IMR-90 (cell line): Measurements from ENCODE around the gene SEL1L2. TPM values are rescaled to one million over a fixed set of nuclear protein-coding genes. Genes with fewer than 3 reads are reported as not detected.

Source experiments
- ATAC-seq: fragments of 200-7000 bp; cut with Tn5 transposase; 2 replicates; pipeline ENCODE4 v1.9.1; 2020; ENCODE audit warnings: low read depth, mild to moderate bottlenecking, moderate library complexity
- BruUV-seq: library from RNA; stranded (reverse); fragments of 400-500 nt; replicated peaks from 2 replicates; lab custom pipeline; 2021; lab: Mats Ljungman, UMichigan
- CTCF ChIA-PET: fragments of 300-600 bp; formaldehyde crosslinking; extraction: SDS; loops from one replicate; lab custom pipeline; 2021; ENCODE audit warnings: antibody characterized with exemption; lab: Yijun Ruan, JAX
- POLR2A ChIA-PET: fragments of 300-600 bp; sonication (Branson Sonifier 250); formaldehyde crosslinking; loops from one replicate; lab custom pipeline; 2022; ENCODE audit warnings: antibody characterized with exemption; ENCODE audit not compliant: unreplicated experiment; lab: Charles Lee
- DNase-seq: peaks from one replicate; pipeline ENCODE4 v3.0.0; 2013
- H2AFZ ChIP-seq: replicated peaks from 2 replicates; pipeline ENCODE3; 2013; ENCODE audit warnings: low read length, mild to moderate bottlenecking; ENCODE audit not compliant: poor library complexity
- H2AK5ac ChIP-seq: 2 replicates; pipeline ENCODE4 v1.6.1; 2013; ENCODE audit warnings: low read depth, low read length, inconsistent platforms
- H2AK9ac ChIP-seq: replicated peaks from 2 replicates; pipeline ENCODE3; 2013; ENCODE audit warnings: mild to moderate bottlenecking, low read depth, low read length, moderate library complexity; ENCODE audit not compliant: poor library complexity
- H2BK120ac ChIP-seq: 2 replicates; pipeline ENCODE4 v1.6.1; 2013; ENCODE audit warnings: low read depth, low read length, inconsistent platforms
- H2BK15ac ChIP-seq: 3 replicates; pipeline ENCODE4 v1.6.1; 2013; ENCODE audit warnings: low read depth, low read length, inconsistent platforms
- H2BK20ac ChIP-seq: 2 replicates; pipeline ENCODE4 v1.6.1; 2013; ENCODE audit warnings: low read depth, mild to moderate bottlenecking, inconsistent platforms, low read length, moderate library complexity
- H2BK5ac ChIP-seq: 2 replicates; pipeline ENCODE4 v1.6.1; 2013; ENCODE audit warnings: mild to moderate bottlenecking, low read depth, low read length, inconsistent platforms; ENCODE audit not compliant: poor library complexity, severe bottlenecking
- H3K14ac ChIP-seq: replicated peaks from 2 replicates; pipeline ENCODE4 v1.6.1; 2013; ENCODE audit warnings: low read depth, low read length, inconsistent platforms
- H3K18ac ChIP-seq: 2 replicates; pipeline ENCODE4 v1.6.1; 2013; ENCODE audit warnings: low read depth, low read length, control low read depth
- H3K23ac ChIP-seq: 2 replicates; pipeline ENCODE4 v1.6.1; 2013; ENCODE audit warnings: low read depth, low read length, inconsistent platforms
- H3K27ac ChIP-seq: 2 replicates; pipeline ENCODE4 v1.5.1; 2013; ENCODE audit warnings: mild to moderate bottlenecking, control low read depth, low read length; ENCODE audit not compliant: insufficient read depth
- H3K27me3 ChIP-seq: 2 replicates; pipeline ENCODE4 v1.6.1; 2013; ENCODE audit warnings: low read length; ENCODE audit not compliant: control insufficient read depth, insufficient read depth
- H3K36me3 ChIP-seq: 2 replicates; pipeline ENCODE4 v1.6.1; 2013; ENCODE audit warnings: low read length, mixed read lengths; ENCODE audit not compliant: control insufficient read depth, insufficient read depth
- H3K4ac ChIP-seq: 2 replicates; pipeline ENCODE4 v1.6.1; 2013; ENCODE audit warnings: low read depth, low read length, inconsistent platforms
- H3K4me1 ChIP-seq: 2 replicates; pipeline ENCODE4 v1.6.1; 2013; ENCODE audit warnings: low read length, mixed read lengths; ENCODE audit not compliant: control insufficient read depth, insufficient read depth
- H3K4me2 ChIP-seq: 2 replicates; pipeline ENCODE4 v1.6.1; 2013; ENCODE audit warnings: low read depth, mild to moderate bottlenecking, control low read depth, low read length, moderate library complexity
- H3K4me3 ChIP-seq: 2 replicates; pipeline ENCODE4 v1.5.1; 2013; ENCODE audit warnings: low read depth, mild to moderate bottlenecking, control low read depth, low read length, moderate library complexity; ENCODE audit not compliant: insufficient read depth
- H3K56ac ChIP-seq: 2 replicates; pipeline ENCODE4 v1.6.1; 2013; ENCODE audit warnings: low read length, inconsistent platforms; ENCODE audit not compliant: insufficient read depth; ENCODE audit errors: extremely low read depth
- H3K79me1 ChIP-seq, 2 experiments: 2 replicates each; pipeline ENCODE4 v1.6.1; 2013; ENCODE audit warnings: low read length in 2 of 2, inconsistent platforms in 1 of 2, low read depth in 1 of 2
- H3K9ac ChIP-seq: 2 replicates; pipeline ENCODE4 v1.6.1; 2013; ENCODE audit warnings: low read depth, low read length, control low read depth
- H3K9me1 ChIP-seq: 2 replicates; pipeline ENCODE4 v1.6.1; 2013; ENCODE audit warnings: low read length, inconsistent platforms; ENCODE audit not compliant: insufficient read depth
- H3K9me3 ChIP-seq: 2 replicates; pipeline ENCODE4 v1.6.1; 2013; ENCODE audit warnings: low read length; ENCODE audit not compliant: control insufficient read depth, insufficient read depth
- H4K20me1 ChIP-seq: 2 replicates; pipeline ENCODE4 v1.6.1; 2013; ENCODE audit warnings: low read length, inconsistent platforms; ENCODE audit not compliant: insufficient read depth
- H4K5ac ChIP-seq: 2 replicates; pipeline ENCODE4 v1.6.1; 2013; ENCODE audit warnings: mild to moderate bottlenecking, low read depth, low read length, control low read depth
- H4K8ac ChIP-seq, 2 experiments: 2 replicates each; pipeline ENCODE4 v1.6.1; 2013; ENCODE audit warnings: low read depth in 2 of 2, low read length in 2 of 2, control low read depth in 1 of 2, inconsistent platforms in 1 of 2
- H4K91ac ChIP-seq: 2 replicates; pipeline ENCODE4 v1.6.1; 2013; ENCODE audit warnings: low read depth, low read length, inconsistent platforms; ENCODE audit not compliant: insufficient read depth
- BHLHE40 ChIP-seq: fragments of 150-350 bp; IDR thresholded peaks from 2 replicates; pipeline ENCODE4 v1.6.1; 2016; ENCODE audit warnings: mild to moderate bottlenecking, low read depth, low read length
- CEBPB ChIP-seq: IDR thresholded peaks from 2 replicates; pipeline ENCODE4 v1.6.1; 2012; ENCODE audit warnings: low read depth, low read length, improper control_type of control experiment
- CHD1 ChIP-seq: IDR thresholded peaks from 2 replicates; pipeline ENCODE4 v1.6.1; 2012; ENCODE audit warnings: low read depth, low read length, improper control_type of control experiment
- FOS ChIP-seq: fragments of 150-350 bp; IDR thresholded peaks from 2 replicates; pipeline ENCODE4 v1.6.1; 2016; ENCODE audit warnings: low read depth, low read length
- MAFK ChIP-seq: IDR thresholded peaks from 2 replicates; pipeline ENCODE4 v1.6.1; 2012; ENCODE audit warnings: low read depth, low read length, improper control_type of control experiment
- MAZ ChIP-seq: IDR thresholded peaks from 2 replicates; pipeline ENCODE4 v1.6.1; 2012; ENCODE audit warnings: low read depth, mild to moderate bottlenecking, low read length, improper control_type of control experiment, moderate library complexity, borderline replicate concordance
- MXI1 ChIP-seq: IDR thresholded peaks from 2 replicates; pipeline ENCODE4 v1.6.1; 2012; ENCODE audit warnings: low read depth, mild to moderate bottlenecking, low read length, moderate library complexity, borderline replicate concordance
- NFE2L2 ChIP-seq: fragments of 150-350 bp; IDR thresholded peaks from 2 replicates; pipeline ENCODE4 v1.6.1; 2016; ENCODE audit warnings: low read depth, mild to moderate bottlenecking, low read length
- POLR2A ChIP-seq: IDR thresholded peaks from 2 replicates; pipeline ENCODE4 v1.6.1; 2012; ENCODE audit warnings: mild to moderate bottlenecking, low read depth, low read length
- RAD21 ChIP-seq: IDR thresholded peaks from 2 replicates; pipeline ENCODE4 v1.6.1; 2012; ENCODE audit warnings: low read length, improper control_type of control experiment
- RCOR1 ChIP-seq: IDR thresholded peaks from 2 replicates; pipeline ENCODE4 v1.6.1; 2012; ENCODE audit warnings: mild to moderate bottlenecking, low read length, improper control_type of control experiment; ENCODE audit not compliant: insufficient replicate concordance
- RFX5 ChIP-seq: IDR thresholded peaks from 2 replicates; pipeline ENCODE4 v1.8.0; 2012; ENCODE audit warnings: low read depth, mild to moderate bottlenecking, low read length, moderate library complexity
- SMC3 ChIP-seq: fragments of 150-350 bp; IDR thresholded peaks from 2 replicates; pipeline ENCODE4 v1.6.1; 2016; ENCODE audit warnings: low read depth, mild to moderate bottlenecking, antibody characterized with exemption, low read length, moderate library complexity
- WGBS, 2 experiments: methylation state at CpG; one replicate each; pipeline versions ENCODE4 v1.1.5 to v1.1.7; 2013; ENCODE audit warnings: missing lambda C conversion rate in 2 of 2; ENCODE audit not compliant: insufficient read length in 1 of 2; ENCODE audit errors: extremely low coverage in 2 of 2; 5-methylcytosine and 5-hydroxymethylcytosine counted together
- dilution Hi-C: fragments of 300-500 bp; cut with HindIII; formaldehyde crosslinking; loops from one replicate; pipeline ENCODE4 v1.14.3; 2018; ENCODE audit warnings: low sequenced_read_pairs; ENCODE audit not compliant: unreplicated experiment
- in situ Hi-C: fragments of 300-500 bp; cut with MboI; formaldehyde crosslinking; loops from 3 replicates; pipeline ENCODE4 v1.14.3; 2019; ENCODE audit warnings: low sequenced_read_pairs, inconsistent platforms, mixed read lengths
- intact Hi-C: fragments of 100-400 bp; cut with micrococcal nuclease; formaldehyde crosslinking; loops from 2 replicates; pipeline ENCODE4 v1.10.0; 2022
- polyA plus RNA-seq, 3 experiments: library from polyadenylated mRNA; depleted of rRNA; stranded (reverse); fragments of >200 nt; gene quantifications; 2 replicates each; pipeline ENCODE4 v1.2.3, GENCODE V29; 2012; ENCODE audit warnings: low replicate concordance in 1 of 3
- total RNA-seq: library from RNA; depleted of rRNA; stranded (reverse); fragments of >200 nt; gene quantifications from 2 replicates; pipeline ENCODE4 v1.2.3, GENCODE V29; 2012
- TF ChIP-seq, protein P1 (sequence below): fragments of 150-350 bp; IDR thresholded peaks from 2 replicates; pipeline ENCODE4 v1.6.1; 2016; ENCODE audit warnings: low read depth, mild to moderate bottlenecking, low read length, moderate library complexity, borderline replicate concordance
- TF ChIP-seq, protein P2 (sequence below): fragments of 150-350 bp; IDR thresholded peaks from 2 replicates; pipeline ENCODE4 v1.6.1; 2017; ENCODE audit warnings: mild to moderate bottlenecking, antibody characterized with exemption, low read length, low read depth
- TF ChIP-seq, protein P3 (sequence below): conservative IDR thresholded peaks from 2 replicates; pipeline ENCODE4 v1.5.1; 2012; ENCODE audit warnings: mild to moderate bottlenecking, low read depth, low read length, improper control_type of control experiment

Gene SEL1L2
- total and polyA plus RNA-seq, 2 of the 4 experiments (the other 2 are of a cell fraction) = not detected

DNA sequence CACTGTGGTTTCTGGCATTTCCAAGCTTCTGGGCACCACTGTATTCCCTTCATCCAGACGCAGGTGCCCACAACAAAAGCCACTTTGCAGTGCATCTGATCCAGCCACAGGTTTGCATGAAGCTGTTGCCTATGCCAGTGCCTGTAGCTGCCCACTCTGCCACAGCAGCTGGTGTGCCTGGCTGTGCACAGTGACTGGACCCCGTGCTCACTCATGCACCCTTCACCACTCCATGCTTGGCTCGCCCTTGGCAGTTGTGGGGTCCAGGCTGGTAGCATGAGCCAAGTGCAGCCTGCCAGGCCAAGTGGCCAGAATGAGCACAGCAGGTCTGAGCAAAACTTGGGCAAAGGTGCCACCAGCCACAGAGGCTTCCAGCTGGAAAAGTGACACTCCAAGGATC lies 42.7 kb downstream of the SEL1L2 start:
- Histone ChIP-seq H4K8ac (no peak overlapping the region), H3K9me3 (peaks cover 8% of the 10 kb centered on the region), H3K36me3 (no peaks in the 10 kb centered on the region), H4K5ac (no peak overlapping the region), H2BK20ac (no peak overlapping the region), H4K91ac (no peak overlapping the region), H2BK15ac (no peak overlapping the region), H3K4ac (no peak overlapping the region), H3K27ac (no peak overlapping the region), H2AK5ac (no peak overlapping the region), H2BK120ac (no peak overlapping the region), H3K79me1 (no peaks in the 10 kb centered on the region), H3K4me2 (no peak overlapping the region), H3K18ac (no peak overlapping the region), H3K9ac (no peak overlapping the region), H2AK9ac (no peak overlapping the region), H3K4me3 (no peak overlapping the region), H4K20me1 (no peaks in the 10 kb centered on the region), H3K14ac (no peak overlapping the region), H2AFZ (no peak overlapping the region), H3K23ac (no peak overlapping the region), H3K9me1 (no peaks in the 10 kb centered on the region), H3K4me1 (no peaks in the 10 kb centered on the region), H2BK5ac (no peak overlapping the region), H3K27me3 (no peaks in the 10 kb centered on the region), H3K56ac (no peak overlapping the region)
- TF ChIP-seq MAFK (no peak), BHLHE40 (no peak), RAD21 (no peak), RCOR1 (no peak), FOS (no peak), RFX5 (no peak), MXI1 (no peak), MAZ (no peak), POLR2A (no peak), SMC3 (no peak), NFE2L2 (no peak), CHD1 (no peak), CEBPB (no peak)
- TF ChIP-seq, protein P1, sequence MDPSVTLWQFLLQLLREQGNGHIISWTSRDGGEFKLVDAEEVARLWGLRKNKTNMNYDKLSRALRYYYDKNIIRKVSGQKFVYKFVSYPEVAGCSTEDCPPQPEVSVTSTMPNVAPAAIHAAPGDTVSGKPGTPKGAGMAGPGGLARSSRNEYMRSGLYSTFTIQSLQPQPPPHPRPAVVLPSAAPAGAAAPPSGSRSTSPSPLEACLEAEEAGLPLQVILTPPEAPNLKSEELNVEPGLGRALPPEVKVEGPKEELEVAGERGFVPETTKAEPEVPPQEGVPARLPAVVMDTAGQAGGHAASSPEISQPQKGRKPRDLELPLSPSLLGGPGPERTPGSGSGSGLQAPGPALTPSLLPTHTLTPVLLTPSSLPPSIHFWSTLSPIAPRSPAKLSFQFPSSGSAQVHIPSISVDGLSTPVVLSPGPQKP = no peak
- TF ChIP-seq, protein P2, sequence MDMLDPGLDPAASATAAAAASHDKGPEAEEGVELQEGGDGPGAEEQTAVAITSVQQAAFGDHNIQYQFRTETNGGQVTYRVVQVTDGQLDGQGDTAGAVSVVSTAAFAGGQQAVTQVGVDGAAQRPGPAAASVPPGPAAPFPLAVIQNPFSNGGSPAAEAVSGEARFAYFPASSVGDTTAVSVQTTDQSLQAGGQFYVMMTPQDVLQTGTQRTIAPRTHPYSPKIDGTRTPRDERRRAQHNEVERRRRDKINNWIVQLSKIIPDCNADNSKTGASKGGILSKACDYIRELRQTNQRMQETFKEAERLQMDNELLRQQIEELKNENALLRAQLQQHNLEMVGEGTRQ = no peak
- TF ChIP-seq, protein P3, sequence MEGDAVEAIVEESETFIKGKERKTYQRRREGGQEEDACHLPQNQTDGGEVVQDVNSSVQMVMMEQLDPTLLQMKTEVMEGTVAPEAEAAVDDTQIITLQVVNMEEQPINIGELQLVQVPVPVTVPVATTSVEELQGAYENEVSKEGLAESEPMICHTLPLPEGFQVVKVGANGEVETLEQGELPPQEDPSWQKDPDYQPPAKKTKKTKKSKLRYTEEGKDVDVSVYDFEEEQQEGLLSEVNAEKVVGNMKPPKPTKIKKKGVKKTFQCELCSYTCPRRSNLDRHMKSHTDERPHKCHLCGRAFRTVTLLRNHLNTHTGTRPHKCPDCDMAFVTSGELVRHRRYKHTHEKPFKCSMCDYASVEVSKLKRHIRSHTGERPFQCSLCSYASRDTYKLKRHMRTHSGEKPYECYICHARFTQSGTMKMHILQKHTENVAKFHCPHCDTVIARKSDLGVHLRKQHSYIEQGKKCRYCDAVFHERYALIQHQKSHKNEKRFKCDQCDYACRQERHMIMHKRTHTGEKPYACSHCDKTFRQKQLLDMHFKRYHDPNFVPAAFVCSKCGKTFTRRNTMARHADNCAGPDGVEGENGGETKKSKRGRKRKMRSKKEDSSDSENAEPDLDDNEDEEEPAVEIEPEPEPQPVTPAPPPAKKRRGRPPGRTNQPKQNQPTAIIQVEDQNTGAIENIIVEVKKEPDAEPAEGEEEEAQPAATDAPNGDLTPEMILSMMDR = no peak
- intact Hi-C loops (no loop called here), in situ Hi-C loops (no loop called here), dilution Hi-C loops (no loop called here)
- POLR2A ChIA-PET = no interaction called here
- DNase-seq (no peak), ATAC-seq (no peak)
- 60% methylated on average over 2 of the region's 3 CpGs; no CpG with 5 or more reads in 1 of the 2 experiments for WGBS, 2 experiments
- no TSS peak for BruUV-seq
- CTCF ChIA-PET = no interaction called here
